IPS DF 6.9 (cell line): Measurements from ENCODE around the gene PLCL2.

Experiments used
- DNase-seq: peaks from one replicate; pipeline ENCODE4 v3.0.0-alpha.2; 2013; ENCODE audit warnings: low read depth, low spot score
- H3K27ac ChIP-seq: one replicate; pipeline ENCODE4 v1.5.1; 2013; ENCODE audit warnings: low read length, control low read depth
- H3K27me3 ChIP-seq: 2 replicates; pipeline ENCODE4 v1.6.1; 2013; ENCODE audit warnings: mild to moderate bottlenecking, low read length; ENCODE audit not compliant: control insufficient read depth, insufficient read depth
- H3K36me3 ChIP-seq: 2 replicates; pipeline ENCODE4 v1.6.1; 2013; ENCODE audit warnings: low read length; ENCODE audit not compliant: control insufficient read depth, insufficient read depth
- H3K4me1 ChIP-seq: 2 replicates; pipeline ENCODE4 v1.6.1; 2013; ENCODE audit warnings: low read length; ENCODE audit not compliant: control insufficient read depth, insufficient read depth
- H3K4me3 ChIP-seq: 2 replicates; pipeline ENCODE4 v1.5.1; 2013; ENCODE audit warnings: mild to moderate bottlenecking, low read length
- H3K9me3 ChIP-seq: 2 replicates; pipeline ENCODE4 v1.6.1; 2013; ENCODE audit warnings: low read length, inconsistent platforms; ENCODE audit not compliant: control insufficient read depth, insufficient read depth
- WGBS: extraction: QIAGEN DNeasy Blood & Tissue Kit; methylation state at CpG from one replicate; pipeline ENCODE4 v1.1.7; 2013; ENCODE audit warnings: mixed read lengths, missing lambda C conversion rate; ENCODE audit not compliant: insufficient read length, insufficient coverage; 5-methylcytosine and 5-hydroxymethylcytosine counted together

Gene PLCL2

DNA sequence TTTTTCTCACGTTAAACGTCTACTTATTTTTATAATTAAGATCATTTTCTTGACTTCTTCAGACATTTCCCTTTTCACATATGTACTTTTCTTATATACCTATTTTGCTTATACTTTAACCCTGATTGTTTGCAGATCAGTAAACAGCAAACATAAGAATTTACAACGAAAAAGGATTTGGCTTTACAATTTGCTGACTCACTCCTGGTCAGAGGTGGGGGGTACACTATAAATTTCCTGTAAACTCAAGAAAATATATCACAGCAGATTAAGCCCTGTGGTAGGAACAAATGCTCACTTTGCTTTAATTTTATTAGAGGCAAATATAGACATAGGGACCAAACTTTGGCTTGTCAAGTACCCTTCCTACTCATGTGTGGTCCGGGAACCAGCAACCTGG lies 185.0 kb downstream of the PLCL2 start:
- DNase-seq = no peak
- H3K4me3 ChIP-seq = no peak overlapping the region

DNA sequence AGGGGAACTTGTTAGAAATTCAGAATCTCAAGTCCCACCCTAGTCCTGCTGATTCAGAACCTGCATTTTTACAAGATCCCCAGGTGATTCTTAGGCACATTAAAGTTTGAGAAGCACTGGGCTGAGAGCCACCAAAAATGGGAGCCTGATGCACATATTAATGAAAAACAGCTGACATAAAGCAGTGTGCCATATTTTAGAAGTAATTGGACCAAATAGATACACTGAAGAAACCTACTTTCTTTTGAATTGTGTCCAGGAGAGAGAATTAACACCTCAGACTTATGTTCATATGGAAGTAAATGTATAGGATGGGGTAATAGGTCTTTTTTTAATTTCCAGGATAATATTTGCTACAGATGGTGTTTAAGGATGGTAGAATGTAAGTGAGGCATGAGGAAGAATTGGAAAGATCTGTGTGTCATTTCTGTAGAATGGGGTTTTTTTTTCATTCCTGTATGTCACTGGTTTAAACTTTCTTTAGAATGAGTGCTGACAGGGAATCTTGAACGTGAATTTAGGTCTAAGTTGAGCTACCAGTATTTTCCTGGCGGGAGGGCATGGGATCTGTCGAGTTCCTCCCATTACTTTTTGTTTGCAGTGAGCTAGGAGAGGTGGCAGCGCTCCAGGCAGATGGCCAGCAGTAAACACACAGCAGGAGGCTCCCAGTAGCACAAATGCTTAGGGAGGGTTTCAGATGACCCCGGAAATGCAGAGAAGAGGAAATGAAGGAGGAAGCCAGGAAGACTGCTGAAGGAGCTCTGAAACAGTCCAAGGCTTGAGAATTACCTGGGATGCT lies 185.6 kb downstream of the PLCL2 start:
- WGBS = no CpG with 5 or more reads among the region's 5 CpGs
- DNase-seq = no peak

More for the DNA sequence above, 185.0 kb downstream of the PLCL2 start:
- WGBS = 100% methylated on average over 1 of the region's 4 CpGs
- Histone ChIP-seq H3K9me3 (no peaks in the 10 kb centered on the region), H3K36me3 (no peaks in the 10 kb centered on the region), H3K27me3 (no peaks in the 10 kb centered on the region), H3K27ac (no peak overlapping the region), H3K4me1 (no peaks in the 10 kb centered on the region)

DNA sequence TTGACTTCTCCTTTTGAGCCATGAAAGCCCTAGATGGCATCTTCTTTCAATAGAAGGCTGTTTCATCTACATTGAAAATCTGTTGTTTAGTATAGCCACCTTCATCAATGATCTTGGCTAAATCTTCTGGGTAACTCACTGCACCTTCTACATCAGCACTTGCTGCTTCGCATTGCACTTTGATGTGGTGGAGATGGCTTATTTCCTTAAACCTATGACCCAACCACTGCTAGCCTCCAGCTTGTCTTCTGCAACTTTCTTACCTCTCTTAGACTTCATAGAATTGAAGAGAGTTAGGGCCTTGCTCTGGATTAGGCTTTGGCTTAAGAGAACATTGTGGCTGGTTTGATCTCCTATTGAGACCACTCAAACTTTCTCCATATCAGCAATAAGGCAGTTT lies 189.8 kb downstream of the PLCL2 start:
- DNase-seq = no peak
- H3K36me3 ChIP-seq = no peaks in the 10 kb centered on the region; the same call in 1 of the 2 replicates
- no peak overlapping the region for H3K4me3 ChIP-seq
- no peak overlapping the region for H3K27ac ChIP-seq
- no peaks in the 10 kb centered on the region for H3K9me3 ChIP-seq
- H3K27me3 ChIP-seq = no peaks in the 10 kb centered on the region
- no peaks in the 10 kb centered on the region for H3K4me1 ChIP-seq
- no CpG with 5 or more reads among the region's 1 CpG for WGBS

More for the DNA sequence above, 185.6 kb downstream of the PLCL2 start:
- H3K9me3 ChIP-seq = no peaks in the 10 kb centered on the region
- no peaks in the 10 kb centered on the region for H3K27me3 ChIP-seq
- no peaks in the 10 kb centered on the region for H3K36me3 ChIP-seq
- H3K4me1 ChIP-seq = no peaks in the 10 kb centered on the region
- H3K4me3 ChIP-seq = no peak overlapping the region
- no peak overlapping the region for H3K27ac ChIP-seq

DNA sequence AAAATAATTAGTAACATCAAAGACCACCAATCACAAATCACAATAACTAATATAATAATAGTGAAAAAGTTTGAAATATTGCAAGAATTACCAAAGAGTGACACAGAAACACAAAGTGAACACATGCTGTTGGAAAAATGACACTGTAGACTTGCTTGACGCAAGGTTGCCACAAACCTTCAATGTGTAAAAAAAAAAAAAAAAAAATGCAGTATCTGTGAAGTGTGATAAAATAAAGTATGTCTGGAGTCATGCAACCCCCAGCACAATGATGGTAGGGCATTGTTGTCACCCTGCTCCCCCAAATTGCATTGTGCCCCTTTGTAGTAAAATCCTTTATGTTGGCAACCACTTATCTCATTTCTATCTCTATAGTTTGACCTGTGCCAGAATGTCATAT lies 190.6 kb downstream of the PLCL2 start:
- DNase-seq = no peak
- Histone ChIP-seq H3K9me3 (no peaks in the 10 kb centered on the region), H3K27ac (no peak overlapping the region), H3K27me3 (no peaks in the 10 kb centered on the region), H3K36me3 (no peaks in the 10 kb centered on the region; the same call in 1 of the 2 replicates), H3K4me1 (no peaks in the 10 kb centered on the region), H3K4me3 (no peak overlapping the region)
- WGBS = no CpG with 5 or more reads among the region's 1 CpG

DNA sequence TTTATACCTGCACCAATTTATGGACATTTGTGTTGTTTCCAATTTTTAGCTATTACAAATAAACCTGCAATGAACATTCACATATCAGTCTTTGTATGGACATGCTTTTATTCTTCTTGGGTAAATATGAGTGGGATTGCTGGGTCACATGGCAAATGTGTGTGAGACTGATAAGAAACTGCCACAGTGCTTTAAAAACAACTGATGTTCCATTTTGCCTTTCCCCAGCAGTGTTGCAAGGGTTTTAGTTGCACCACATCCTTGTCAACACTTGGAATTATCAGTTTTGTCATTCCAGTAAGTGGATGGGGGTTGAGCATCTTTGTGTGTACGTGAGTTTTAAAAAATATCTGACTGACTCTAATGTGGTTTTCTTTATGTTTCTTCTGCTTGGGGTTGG lies 191.2 kb downstream of the PLCL2 start:
- Histone ChIP-seq H3K27ac (no peak overlapping the region), H3K4me3 (no peak overlapping the region), H3K4me1 (no peaks in the 10 kb centered on the region), H3K9me3 (no peaks in the 10 kb centered on the region), H3K27me3 (no peaks in the 10 kb centered on the region), H3K36me3 (no peaks in the 10 kb centered on the region; the same call in 1 of the 2 replicates)
- DNase-seq = no peak
- no CpG with 5 or more reads among the region's 1 CpG for WGBS

DNA sequence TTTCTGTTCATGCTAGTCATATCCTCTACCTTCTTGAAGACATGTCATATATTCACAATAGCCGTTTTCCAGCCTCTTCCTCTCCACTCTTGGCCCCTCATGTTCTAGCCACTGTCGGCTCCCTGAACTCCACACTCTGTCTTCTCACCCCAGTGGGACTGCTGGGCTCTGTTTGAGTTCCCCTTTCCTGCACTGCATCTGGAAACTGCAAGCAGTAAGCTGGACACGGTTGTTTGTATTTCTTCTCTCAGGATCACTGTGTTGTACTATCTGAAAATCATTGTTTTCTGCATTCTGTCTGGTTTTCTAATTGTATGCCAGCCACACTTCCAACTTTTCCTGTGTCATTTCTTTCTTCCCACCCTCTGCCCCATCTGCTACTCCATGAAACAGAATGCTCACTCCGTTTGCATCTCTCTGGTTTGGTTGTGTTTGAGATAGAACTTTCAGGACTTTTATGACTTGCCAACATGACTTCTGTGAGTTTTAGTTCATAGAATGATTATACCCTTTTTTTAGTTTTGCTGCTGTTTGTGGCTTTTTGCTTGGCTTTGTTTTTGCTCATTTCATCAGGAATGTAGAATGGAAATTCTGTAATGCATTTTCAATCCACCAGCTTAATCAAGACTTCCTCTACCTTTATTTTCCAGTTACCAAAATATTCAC lies 192.3 kb downstream of the PLCL2 start:
- Histone ChIP-seq H3K27me3 (no peaks in the 10 kb centered on the region), H3K4me1 (no peaks in the 10 kb centered on the region), H3K9me3 (no peaks in the 10 kb centered on the region), H3K4me3 (no peak overlapping the region), H3K27ac (no peak overlapping the region), H3K36me3 (no peaks in the 10 kb centered on the region; the same call in 1 of the 2 replicates)
- no peak for DNase-seq
- WGBS = no CpG with 5 or more reads among the region's 4 CpGs

DNA sequence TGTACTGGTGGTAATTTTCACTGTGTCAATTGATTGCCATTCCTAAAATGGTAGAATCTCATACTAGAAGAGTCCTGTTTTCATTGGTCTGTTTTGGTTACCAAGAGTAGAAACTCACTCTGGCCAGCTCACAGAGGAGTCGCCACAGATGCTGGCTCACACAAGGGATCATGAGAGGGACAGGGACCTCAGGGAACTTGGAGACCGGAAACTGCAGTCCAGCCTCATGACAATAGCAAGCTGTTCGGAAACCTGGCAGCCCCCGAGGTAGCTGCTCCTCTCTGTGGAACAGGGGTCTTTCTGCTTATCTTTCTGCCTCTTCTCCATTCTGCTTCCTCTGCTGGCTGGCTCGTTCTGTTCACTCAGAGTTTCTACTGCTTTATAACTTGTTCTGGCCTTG lies 192.9 kb downstream of the PLCL2 start:
- H3K4me3 ChIP-seq = no peak overlapping the region
- H3K27ac ChIP-seq = no peak overlapping the region
- no peaks in the 10 kb centered on the region; the same call in 1 of the 2 replicates for H3K36me3 ChIP-seq
- no peak for DNase-seq
- no peaks in the 10 kb centered on the region for H3K27me3 ChIP-seq
- no peaks in the 10 kb centered on the region for H3K4me1 ChIP-seq
- no peaks in the 10 kb centered on the region for H3K9me3 ChIP-seq
- WGBS = no CpG with 5 or more reads among the region's 5 CpGs

DNA sequence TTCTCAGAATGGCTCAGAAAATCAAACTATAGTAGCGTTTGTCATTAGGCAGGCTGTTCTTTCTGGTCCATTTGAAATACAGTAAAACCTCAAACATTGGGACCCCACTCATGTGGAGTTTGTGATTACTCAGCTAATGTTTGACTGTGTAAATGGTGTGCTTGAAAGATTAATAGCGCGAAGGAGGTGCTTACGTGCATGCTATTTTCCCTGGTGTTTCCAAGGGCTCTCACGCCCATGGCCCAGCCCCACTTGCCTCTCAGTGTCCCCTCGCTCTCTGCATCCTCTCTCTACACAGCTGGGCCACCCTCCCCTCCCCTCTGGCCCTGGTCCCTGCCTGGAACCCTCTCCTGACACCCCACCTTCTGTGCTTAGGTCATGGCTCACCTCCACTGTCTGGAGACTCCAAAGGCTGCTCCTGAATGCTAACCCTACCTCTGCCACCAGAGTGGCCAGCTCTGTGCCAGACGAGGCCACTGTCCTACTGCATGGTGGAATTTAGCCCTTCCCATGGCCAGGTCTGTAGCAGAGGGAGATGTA lies 194.2 kb downstream of the PLCL2 start:
- Histone ChIP-seq H3K9me3 (no peaks in the 10 kb centered on the region), H3K4me1 (no peaks in the 10 kb centered on the region), H3K4me3 (no peak overlapping the region), H3K27me3 (no peaks in the 10 kb centered on the region), H3K27ac (no peak overlapping the region), H3K36me3 (no peaks in the 10 kb centered on the region; the same call in 1 of the 2 replicates)
- no CpG with 5 or more reads among the region's 7 CpGs for WGBS
- DNase-seq = no peak

DNA sequence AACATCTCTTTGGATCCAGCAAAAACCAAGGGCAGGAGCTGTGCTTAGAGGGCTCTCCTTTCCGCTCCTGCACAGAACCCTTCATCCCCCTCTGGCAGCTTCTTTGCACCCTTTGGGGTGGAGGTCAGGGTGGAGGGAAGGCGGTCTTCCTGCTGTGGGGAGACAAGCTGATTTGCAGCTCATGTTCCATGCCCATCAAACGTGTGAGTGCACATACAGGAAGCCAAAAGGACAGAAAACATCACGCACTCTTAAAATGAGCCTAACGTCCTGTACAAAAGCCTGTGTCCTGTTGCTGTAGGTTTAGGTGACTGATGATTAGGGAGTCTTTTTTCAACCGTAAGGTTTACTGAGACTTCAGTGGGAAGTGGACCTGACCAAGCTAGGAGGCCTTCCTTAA lies 195.2 kb downstream of the PLCL2 start:
- no peaks in the 10 kb centered on the region; the same call in 1 of the 2 replicates for H3K36me3 ChIP-seq
- no peak overlapping the region for H3K4me3 ChIP-seq
- no CpG with 5 or more reads among the region's 6 CpGs for WGBS
- no peaks in the 10 kb centered on the region for H3K27me3 ChIP-seq
- no peak overlapping the region for H3K27ac ChIP-seq
- H3K9me3 ChIP-seq = no peaks in the 10 kb centered on the region
- no peaks in the 10 kb centered on the region for H3K4me1 ChIP-seq
- DNase-seq = no peak

DNA sequence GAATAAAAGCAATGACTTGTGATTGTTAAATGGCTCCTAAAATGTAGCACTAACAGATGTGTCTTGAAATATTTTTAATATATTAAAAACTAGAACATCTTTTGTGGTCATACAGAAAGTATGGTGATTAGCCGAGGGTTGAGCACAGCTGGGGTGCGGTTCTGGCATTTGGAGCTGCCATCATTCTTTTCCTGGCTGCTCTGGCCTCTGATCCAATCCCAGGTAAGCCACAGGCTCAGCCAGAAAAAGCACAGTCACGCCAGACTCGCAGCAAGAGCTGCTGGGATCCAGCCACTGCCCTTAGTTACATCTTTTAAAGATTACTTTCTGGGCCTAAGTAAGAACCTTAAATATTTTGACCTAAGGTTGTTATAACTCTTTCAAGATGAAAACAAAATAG lies 196.8 kb downstream of the PLCL2 start:
- H3K36me3 ChIP-seq = no peaks in the 10 kb centered on the region; the same call in 1 of the 2 replicates
- no peaks in the 10 kb centered on the region for H3K4me1 ChIP-seq
- no peak for DNase-seq
- WGBS = no CpG with 5 or more reads among the region's 4 CpGs
- no peaks in the 10 kb centered on the region for H3K9me3 ChIP-seq
- no peaks in the 10 kb centered on the region for H3K27me3 ChIP-seq
- H3K4me3 ChIP-seq = no peak overlapping the region
- H3K27ac ChIP-seq = no peak overlapping the region
